Umbilical cord (tissue), 2 donors: ENCODE results near the gene TBCD. TPM values are rescaled to one million over a fixed set of nuclear protein-coding genes. Genes with fewer than 3 reads are reported as not detected.

ENCODE experiments used
- DNase-seq: peaks from one replicate; pipeline ENCODE4 v3.0.0-alpha.2; 2015; ENCODE audit warnings: low spot score
- total RNA-seq: library from RNA; depleted of rRNA; stranded (reverse); fragments of >200 nt; gene quantifications from one replicate; pipeline ENCODE4 v1.2.3, GENCODE V29; 2014; ENCODE audit warnings: low replicate concordance; ENCODE audit not compliant: insufficient read depth

The TBCD gene
- total RNA-seq, 1 donor from 2014 or later = 25.8 TPM

- DNase-seq = peak; percentile 38
Observed at GRCh38 chr17:82808921-82809905, 57.3 kb downstream of the TBCD start.

GRCh38 chr17:82810644-82811430, 59.0 kb downstream of the TBCD start:
- DNase-seq = no peak

- no peak for DNase-seq
Observed at GRCh38 chr17:82812058-82812457, 60.2 kb downstream of the TBCD start.

GRCh38 chr17:82812601-82813000, 60.7 kb downstream of the TBCD start:
- DNase-seq = no peak

GRCh38 chr17:82813299-82814051, 61.6 kb downstream of the TBCD start:
- no peak for DNase-seq

GRCh38 chr17:82814834-82815233, 63.0 kb downstream of the TBCD start:
- DNase-seq = no peak

GRCh38 chr17:82815354-82815753, 63.5 kb downstream of the TBCD start:
- no peak for DNase-seq

- DNase-seq = no peak
Observed at GRCh38 chr17:82815790-82816305, 64.0 kb downstream of the TBCD start.

GRCh38 chr17:82816358-82816757, 64.5 kb downstream of the TBCD start:
- DNase-seq = no peak

GRCh38 chr17:82817947-82818346, 66.1 kb downstream of the TBCD start:
- no peak for DNase-seq

GRCh38 chr17:82820278-82821251, 68.7 kb downstream of the TBCD start:
- no peak for DNase-seq

GRCh38 chr17:82821554-82821953, 69.7 kb downstream of the TBCD start:
- DNase-seq = no peak

- no peak for DNase-seq
Observed at GRCh38 chr17:82822281-82822680, 70.4 kb downstream of the TBCD start.

- DNase-seq = no peak
Observed at GRCh38 chr17:82823004-82823403, 71.1 kb downstream of the TBCD start.

- no peak for DNase-seq
Observed at GRCh38 chr17:82825540-82826124, 73.8 kb downstream of the TBCD start.

- DNase-seq = no peak
Observed at GRCh38 chr17:82826211-82826610, 74.3 kb downstream of the TBCD start.

GRCh38 chr17:82826956-82827355, 75.1 kb downstream of the TBCD start:
- no peak for DNase-seq

- DNase-seq = no peak
Observed at GRCh38 chr17:82828875-82829487, 77.1 kb downstream of the TBCD start.

- DNase-seq = no peak
Observed at GRCh38 chr17:82830249-82830661, 78.4 kb downstream of the TBCD start.
